GM19452 (cell line): ENCODE data around the gene TMEM9.

Experiments
- ATAC-seq: cut with Tn5 transposase; IDR thresholded peaks from one replicate; pipeline ENCODE4 v1.9.1; 2021; ENCODE audit not compliant: unreplicated experiment

The TMEM9 gene

DNA sequence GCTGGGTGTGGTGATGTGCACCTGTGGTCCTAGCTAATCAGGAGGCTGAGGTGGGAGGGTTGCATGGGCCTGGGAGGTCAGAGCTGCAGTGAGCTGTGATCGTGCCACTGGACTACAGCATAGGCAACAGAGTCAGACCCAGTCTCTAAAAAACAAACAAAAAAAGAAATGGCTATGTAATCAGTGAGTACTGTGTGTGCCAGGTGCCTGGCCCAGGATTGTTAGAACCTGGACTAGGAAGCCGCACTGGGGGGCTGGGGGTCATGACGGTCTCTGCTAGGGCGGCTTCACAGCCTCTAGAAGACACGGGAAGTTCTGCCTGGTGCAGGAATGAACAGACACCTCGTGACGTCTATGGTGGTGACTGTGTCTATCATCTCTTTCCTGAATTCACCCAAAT is 8.5 kb downstream of the TMEM9 start:
- ATAC-seq = no peak

DNA sequence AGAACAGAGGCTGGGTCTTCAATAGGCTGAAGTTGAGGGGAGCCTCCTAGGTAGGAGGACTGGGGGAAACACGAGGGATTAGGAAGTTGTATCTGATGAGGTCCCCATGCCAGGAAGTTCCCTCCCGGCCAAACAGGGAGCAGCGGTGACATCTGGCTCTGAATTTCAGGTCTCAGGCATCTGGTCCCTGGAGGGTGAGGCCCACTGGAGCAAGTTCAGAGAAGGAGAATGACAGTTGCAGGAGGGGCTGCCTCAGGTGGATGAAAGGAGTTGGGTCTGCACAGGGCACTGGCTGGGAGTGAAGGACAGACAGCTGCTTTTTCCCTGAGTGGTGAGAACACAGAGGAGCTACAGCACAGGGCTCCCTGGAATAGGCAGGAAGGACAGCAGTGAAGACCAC is 9.1 kb downstream of the TMEM9 start:
- no peak for ATAC-seq

DNA sequence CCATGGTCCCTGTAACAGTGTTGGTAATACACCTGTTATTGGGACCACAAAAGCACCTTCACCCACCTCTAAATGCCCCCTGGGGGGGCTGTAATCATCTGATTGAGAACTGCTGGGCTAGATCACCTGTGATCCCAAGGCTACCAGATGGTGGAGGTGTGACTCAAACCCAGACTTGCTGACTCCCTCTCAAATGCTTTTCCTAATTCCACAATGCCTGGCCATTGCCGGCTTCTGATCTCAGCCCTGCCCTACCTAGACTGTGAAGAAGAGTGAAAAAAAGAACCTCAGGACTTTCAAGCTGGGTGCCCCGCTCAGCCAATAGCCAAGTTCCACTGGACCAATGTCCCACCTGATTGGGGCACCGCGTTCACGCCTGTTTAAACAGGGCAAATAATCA is 9.6 kb downstream of the TMEM9 start:
- no peak for ATAC-seq

DNA sequence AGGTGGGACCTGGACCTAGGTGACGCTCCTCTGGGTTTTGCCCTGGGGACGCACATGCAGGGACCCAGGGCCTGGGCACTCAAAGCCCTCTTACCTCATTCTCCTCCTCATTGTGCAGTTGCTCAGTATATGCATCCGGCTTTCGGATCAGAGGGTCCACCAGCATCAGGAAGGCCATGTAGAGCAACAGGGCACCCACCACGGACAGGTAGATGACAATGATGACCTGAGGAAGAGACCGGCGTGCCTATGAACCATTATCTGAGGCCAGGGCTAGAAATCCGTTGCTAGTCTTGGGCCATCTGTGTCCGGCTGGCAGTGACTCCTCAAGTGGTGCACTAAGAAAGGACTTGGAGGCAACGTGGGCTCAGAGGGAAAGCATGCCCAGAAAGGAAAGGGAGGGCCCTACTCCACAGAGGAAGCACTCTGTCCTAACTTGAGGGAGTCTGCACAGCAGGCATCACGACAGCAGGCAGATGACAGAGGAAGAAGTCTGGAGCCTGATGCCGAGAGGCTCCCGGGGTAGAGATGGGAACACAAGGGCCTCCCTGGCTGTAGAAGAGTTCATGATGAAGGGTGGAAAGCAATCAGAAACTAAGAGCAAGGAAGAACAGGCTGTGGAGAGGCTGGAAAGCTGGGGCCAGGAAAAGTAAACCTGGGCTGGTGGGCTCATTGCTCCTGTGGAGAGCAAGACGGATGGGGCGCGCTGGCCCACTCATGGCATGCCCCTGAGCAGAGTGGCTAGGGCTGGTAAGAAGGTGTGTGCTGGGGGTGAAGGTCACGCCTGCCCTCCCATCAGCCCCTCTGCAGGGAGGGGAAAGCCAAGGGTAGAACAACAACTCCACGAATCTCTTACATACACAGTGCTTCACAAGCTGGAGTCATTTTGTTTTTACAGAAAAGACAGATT is 10.3 kb downstream of the TMEM9 start:
- ATAC-seq = no peak

DNA sequence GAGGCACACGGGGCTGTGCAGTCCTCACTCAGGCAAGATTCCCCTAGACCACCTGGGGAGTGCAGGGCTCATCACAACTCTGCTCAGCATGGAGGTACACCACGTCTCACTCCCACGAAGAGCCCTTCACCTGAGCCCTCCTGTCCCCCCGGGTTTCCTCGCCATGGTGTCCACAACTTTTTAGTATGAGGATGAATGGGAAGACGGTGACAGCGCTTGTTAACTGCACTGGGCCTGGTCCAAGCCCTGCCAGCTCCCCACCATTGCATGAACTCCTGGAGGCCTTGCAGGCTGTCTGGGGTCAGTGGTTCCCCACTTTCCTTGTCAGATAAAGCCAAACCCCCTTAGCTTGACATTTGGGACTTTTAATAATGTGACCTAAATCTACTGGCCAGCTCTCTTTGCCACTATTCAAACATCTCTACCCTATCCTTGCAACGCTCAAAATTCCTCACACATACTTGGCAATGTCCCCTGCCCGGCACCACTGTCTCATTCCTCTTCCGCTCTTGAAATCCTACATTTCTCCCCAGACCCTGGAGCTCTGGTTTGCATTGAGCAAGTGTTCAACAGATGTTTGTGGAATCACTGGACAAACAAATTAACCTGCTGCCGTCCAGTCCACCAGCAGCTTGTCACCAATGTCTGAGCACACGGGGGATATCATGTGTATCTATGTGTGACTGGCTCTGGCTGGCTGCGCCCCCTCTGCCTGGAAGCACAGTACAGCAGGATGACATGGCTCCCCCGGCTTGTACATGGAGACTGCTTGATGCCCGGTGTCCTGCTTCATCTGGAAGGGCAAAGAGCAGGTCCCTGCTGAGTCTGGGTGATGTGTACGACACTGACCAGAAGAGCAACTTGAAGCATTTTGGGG is 11.2 kb downstream of the TMEM9 start:
- ATAC-seq = no peak

DNA sequence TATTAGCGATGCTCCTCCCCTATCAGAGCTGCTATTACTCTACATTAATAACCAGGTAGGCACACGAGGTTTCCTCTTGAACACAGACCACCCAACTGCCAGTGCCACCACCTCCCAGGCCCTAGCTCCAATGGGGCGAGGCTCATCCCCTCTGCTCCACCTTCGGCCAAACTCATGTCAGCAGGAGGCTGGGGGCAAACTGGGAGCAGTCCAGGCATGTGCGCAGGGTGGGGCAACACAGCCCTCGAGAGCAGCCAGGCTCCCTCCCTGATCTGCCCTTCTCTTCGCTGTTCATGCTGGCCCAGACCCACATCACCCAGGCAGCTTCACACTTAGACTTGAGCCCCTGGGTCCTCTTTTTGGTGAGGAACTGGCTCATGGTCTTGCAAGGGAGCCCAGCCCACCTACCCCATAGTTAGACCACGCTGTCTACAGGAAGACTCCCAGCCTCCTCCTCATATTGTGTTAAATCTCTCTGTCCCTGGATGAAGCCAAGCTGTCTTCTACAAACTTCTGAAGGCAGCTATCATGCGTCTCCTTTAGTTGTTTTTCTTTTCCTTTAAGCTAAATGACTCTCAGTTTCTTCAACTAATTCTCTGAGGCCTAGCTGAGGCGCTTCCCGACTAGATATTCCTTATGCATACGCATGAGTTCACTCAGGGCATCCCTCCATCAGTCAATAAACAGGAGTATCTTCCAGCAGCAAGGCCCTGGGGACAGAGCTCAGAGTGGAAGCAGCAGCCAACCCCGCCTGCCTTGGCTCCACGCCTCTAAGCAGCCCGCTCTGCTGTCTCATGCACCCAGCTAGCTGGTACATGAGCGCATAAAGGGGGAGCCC is 12.0 kb downstream of the TMEM9 start:
- ATAC-seq = no peak

DNA sequence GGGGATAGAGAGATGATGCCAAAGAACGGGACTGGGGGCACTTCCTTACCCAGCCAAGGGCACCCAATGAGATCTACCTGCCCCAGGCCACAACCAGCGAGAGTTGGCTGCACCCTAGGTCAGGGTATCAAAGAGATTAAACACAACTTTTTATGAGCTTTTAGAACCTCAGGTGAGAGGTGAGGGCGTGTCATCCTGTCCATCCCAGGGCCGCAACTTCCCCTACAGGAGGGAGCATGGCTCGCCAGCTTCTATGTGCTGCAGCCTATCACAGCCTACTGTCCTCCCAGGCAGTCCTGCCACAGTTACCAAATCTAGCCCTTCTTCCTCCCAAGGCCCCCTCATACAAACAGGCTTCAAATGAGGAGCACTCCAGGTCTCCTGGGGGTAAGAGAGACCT is 12.9 kb downstream of the TMEM9 start:
- no peak for ATAC-seq

DNA sequence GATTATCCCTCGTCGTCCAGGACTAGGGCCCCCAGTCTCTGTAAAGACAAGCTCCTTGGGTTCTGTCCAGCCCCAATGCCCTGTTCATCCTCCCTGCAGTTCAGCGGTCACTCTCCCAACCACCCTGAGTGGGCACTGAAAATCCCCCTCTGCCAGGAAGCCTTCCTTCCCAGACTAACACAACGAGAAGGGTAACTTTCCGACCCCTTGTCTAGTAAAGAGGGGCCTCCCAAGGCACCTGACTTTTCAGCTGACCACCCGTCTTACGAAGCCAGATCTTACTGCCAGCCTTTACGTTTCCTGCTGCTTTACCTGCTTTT is 13.4 kb downstream of the TMEM9 start:
- ATAC-seq = no peak

DNA sequence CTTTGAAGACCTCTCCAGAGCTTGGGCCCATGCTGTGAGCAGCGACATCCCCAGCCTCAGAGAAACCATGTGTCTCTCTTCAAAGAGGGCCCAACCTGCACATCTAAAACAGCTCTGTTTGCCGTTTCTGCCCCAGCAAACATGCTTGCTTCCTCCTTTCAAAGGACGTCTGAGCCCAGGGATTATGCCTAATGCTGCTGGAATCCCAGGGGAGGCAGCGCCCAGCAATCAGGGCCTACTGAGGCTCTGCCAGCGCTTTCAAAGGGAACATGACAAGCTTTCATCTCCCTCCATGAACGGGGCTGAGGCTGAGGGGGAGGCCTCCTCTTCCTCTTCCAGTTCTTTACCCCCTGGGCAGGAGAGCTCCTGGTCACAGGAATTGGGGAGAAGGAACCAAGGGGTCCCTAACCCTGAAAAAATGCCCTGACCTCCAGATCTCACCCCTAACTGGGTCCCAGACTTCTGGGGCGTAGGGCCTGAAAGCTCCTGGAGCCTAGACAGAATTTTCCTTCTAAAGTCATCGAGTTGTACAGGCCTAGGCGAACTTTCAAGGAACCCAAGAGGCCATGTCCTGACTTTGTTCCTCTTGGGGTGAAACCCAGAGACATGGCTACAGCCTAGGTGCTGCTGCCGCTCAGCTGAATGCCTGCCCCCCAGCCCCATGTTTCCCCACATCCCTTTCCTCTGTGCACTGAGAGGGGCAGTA is 13.9 kb downstream of the TMEM9 start:
- no peak for ATAC-seq

DNA sequence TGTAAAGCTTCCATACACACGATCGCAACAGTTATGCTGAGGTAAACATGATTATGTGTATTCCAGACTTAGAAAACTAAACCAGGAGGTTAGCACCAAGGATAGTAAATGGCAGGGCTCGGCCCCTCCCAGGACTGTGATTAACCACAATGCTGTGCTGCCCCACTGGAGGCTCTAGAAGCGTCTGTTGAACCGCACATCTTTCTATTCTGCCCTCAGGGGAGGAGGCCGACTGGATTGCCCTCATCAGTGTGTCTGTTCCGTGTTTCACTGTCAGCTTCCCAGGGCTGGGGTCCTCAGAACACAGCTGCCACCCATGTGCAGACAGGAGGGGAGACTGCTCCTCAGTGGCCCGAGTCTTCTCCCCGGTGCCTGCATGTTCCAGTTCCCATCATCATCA is 14.5 kb downstream of the TMEM9 start:
- no peak for ATAC-seq

DNA sequence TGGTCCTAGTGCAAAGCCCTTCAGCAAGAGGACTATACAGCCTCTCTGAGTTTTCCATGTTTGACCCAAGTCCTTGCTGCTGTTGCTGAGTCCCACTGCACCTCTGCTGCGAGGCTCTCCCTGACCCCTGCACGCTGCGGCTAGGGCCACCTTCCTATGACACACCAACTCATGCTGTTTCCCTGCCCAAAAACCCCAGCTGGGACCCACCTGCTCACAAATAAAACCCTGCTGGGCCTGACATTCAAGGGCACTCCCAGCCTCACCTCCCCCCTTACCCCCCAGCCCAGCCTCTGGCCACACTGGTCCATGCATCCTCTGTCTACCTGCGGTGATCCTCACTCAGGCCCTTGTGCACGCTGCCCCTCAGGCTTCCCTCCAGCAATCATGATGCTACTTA is 15.0 kb downstream of the TMEM9 start:
- ATAC-seq = no peak

DNA sequence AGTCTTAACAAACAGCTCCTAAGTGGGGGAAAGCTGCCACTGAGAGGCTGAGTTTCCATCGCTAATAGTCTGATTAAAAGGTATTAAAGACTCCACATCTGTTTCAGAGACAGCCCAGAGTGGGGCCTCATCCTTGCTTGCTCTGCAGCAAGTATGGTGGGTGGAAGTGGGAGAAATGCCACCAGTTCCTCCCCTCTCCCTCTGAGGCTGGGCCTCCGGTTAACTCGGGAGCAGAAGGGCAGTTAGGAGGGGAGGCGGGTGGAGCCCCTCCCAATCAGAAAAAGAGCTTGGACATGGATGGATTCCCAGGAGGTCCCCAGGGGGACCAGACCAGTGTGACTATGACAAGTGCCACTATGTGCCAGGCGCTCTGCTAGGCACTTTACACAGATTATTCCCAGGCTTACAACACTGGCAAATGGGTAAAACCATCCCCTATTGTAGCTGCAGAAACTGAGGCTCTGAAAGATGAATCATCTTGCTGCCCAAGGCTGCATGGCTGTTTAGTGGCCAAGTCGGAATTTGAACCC is 15.9 kb downstream of the TMEM9 start:
- ATAC-seq = no peak

DNA sequence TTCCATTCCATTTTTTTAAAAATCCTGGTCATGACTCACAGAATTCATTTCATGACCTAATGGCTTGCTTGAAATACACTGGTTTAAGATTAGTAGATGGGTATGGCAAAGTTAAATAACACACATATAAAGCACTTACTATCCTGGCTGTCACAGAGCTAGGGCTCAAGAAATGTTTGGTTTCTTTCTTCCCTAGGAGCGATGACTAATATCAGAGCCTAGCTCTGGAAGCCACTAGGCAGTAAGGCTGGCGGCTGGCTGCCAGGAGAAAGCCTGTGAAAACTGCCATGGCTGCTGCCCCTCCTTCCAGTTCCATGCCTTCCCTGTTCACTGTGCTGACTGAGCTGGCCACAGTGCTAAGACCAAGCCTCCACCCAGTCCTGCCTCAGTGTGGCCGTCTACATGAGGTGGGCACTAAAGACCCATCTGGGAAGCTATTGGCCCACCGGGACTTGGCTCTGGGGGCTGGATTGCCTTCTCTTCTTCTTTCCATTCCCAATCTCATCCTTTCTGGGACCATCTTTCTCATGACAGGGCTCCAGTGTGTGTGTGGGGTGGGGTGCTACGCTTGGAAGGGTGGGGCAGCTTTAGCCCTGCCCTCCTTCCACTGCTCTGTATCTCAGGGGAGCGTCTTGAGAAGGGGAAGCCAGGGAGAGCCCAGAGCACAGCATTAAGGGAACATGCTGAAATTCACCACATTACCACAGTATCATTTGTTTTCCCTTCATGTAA is 16.5 kb downstream of the TMEM9 start:
- no peak for ATAC-seq

DNA sequence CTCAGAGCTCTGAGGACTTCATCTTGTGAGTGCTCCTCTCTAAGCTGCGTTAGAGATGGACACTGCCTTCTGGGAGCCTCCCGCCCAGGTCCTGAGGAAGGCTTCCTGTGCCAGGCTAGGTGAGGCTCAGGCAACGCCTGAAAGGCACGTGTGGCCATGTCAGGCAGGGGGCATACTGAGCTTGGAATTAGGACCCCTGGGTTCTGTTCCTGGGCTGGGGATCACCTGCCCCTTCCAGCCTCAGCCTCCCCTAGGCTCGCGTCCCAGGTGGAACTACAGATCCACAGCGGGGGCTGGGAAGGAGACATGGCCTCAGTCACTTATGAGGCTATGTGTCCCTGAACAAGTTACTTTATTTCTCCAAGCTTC is 17.3 kb downstream of the TMEM9 start:
- ATAC-seq = no peak

DNA sequence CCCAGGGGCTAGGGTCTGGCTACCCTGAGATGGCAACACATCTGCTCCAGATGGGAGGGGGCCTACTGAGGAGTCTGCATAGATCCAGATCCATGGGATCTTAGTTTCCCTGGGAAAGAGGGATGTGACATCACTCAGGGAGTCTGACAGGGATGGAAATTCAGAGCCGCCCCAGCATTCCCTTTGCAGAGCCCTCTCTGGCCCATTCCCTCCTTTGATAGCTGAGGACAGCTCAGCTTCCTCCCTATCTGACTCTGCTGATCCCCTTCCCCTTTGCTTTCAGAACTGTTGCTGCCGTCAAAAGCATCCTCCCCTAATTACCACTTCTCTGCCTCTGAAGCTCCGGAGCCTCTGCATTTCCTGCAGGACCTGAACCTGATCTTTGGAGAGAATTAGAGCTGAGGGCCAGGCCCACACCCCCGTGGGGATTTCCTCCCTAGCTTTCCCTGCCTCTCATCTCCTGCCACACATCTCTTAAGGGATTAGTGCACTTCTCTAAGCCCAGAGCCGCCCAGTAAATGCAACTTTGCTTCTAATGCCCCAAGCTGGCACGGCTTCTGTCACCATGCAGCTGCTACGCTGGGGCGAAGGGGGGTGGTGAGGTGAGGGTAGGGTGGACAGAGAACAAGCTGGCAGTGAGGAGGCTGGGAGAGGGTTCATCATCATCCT is 17.8 kb downstream of the TMEM9 start:
- ATAC-seq = no peak

DNA sequence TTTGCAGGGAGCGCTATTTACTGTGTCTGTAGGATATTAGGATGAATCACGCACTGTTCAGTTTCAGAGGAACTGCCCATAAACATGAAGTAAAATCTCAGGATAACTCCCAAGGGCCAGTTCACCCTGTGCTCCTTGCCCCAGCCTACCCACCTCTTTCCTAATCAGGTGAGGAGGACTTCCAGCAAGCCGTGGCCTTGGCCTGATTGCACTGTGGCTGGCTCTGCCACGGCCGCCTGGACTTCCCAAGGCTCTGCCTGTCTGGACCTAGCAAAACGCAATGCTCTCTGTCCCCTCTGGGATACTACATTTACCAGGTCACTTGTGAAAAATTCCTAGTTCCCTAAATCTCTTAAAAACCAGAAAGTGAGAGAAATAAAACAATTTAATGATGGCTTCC is 19.9 kb downstream of the TMEM9 start:
- no peak for ATAC-seq

DNA sequence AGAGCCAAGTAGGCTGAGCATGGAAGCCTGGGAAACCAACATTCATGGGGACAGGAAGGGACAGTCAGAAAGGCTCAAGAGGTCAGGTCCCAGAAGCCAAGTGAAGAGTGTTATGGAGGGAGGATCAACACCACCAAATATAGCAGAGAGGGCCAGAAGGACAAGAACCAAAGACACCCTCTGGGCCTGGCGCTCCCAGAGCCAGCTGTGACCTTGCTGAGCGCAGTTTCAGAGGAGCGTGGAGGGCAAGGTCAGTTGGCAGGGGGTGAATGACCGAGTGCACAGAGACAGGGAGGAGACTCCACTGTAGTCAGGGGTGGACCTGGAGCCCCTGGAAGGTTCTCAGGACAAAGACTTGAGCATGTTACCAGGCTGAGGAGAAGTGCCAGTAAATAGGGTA is 22.9 kb downstream of the TMEM9 start:
- ATAC-seq = no peak

DNA sequence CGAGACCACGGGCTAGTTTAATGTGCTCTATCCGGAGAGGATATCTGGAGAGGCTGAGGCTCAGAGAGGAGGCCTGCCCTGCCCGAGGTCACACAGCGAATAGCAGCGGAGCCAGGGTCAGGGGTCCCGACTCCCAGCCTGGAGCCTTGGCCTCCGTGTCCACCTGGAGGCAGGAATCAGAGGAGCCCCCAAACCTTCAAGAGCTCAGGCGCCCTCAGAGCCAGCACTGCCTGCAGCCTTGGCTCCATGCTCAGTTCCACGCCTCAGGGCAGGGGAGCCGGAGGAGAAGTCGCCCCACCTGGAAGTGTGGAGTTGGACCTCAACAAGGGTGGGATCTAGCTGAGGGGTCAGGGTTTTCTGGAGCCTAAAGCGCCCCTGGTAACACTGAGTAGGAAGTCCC is 25.3 kb downstream of the TMEM9 start:
- no peak for ATAC-seq

DNA sequence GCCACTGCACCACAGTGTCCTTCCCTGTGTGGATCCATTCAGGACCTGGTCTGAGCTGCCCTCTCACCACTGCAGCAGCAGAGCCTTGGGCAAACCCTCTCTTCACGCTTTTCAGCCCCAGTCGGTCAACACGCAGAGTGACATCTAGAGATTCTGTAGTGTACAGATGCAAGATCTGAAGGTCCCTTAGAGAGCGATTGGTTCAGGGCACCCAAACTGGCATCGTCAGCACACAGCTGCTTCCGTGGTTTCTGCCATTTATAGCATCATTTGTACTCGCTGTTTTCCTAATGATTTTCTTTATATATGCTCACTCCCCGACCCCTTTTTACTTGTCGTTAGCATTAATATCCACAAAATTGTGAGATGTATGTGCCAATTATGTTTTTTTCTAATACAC is 25.8 kb downstream of the TMEM9 start:
- ATAC-seq = no peak
